Mesenteric fat pad (tissue), 1 donor: ENCODE data around the gene HTT. TPM values are rescaled to one million over a fixed set of nuclear protein-coding genes. Genes with fewer than 3 reads are reported as not detected.
A peak's percentile ranks its signal among the peaks of the same experiment; 100 is the strongest.

Experiments used
- DNase-seq: peaks from one replicate; pipeline ENCODE4 v3.0.0-alpha.2; 2020; ENCODE audit warnings: low spot score
- total RNA-seq: library from RNA; stranded (reverse); fragmentation: NEBNext Ultra II Directional; extraction: Animal tissue kit (Norgen Biotek cat#: 25700); gene quantifications from one replicate; pipeline ENCODE4 v1.2.1, GENCODE V29; 2021
- donor health status: DM: yes; HTN: yes; CAD: no.

HTT gene
- total RNA-seq, 1 donor from 2014 or later, result 56.5 TPM

DNA sequence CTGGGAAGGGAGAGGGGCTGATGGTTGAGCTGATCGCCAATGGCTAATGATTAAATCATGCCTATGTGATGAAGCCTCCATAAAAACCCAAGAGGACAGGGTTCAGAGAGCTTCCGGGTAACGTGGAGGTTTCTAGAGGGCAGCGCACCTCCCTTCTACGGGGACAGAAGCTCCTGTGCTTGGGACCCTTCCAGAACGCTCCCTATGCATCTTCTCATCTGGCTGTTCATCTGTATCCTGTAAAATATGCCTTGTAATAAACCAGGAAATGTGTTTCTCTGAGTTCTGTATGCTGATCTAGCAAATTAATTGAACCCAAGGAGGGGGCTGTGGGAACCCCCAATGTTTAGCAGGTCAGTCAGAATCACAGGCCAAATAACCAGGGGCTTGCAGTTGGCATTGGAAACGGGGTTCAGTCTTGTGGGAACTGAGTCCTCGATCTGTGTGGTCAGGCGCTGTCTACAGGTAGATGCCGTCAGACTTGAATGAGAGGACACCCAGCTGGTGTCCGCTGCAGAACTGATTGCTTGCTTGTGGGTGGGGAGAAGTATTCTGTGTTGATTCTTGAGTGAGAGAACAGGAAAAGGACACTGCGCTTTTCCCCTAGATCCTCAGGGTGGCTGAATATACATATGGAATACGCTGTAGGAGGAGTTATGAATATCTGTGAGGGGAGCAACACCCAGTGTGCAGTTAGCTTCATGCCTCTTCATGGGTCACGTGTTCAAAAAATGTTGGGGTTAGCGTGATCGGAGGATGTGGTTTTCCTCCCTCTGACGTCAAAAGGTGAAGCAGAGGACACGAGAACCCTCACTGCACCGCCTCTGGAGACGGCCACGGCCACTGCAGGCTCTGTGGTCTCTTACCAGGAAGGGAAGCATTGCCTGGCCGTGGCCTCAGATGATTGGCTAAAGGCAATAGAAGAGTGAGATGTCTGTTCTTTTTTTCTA, 29.3 kb upstream of the HTT start:
- peak; percentile 89 for DNase-seq

DNA sequence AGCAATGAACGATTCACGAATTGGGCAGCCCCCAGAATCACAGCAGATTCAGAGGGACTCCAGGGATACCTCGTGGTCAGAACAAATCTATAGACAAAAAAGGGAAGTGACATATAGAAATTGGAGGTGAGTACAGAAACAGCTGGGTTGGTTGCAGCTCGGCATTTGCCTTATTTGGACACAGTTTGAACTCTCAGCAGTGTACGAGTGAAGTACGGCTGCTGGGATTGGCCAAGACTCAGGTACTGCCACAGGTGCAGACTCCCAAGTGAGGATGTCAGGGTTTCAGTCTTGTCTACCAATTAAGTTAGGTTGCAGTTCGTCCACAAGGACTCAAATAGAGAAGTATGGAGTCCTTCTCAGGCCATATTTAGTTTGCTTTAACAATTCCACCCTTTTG, 28.3 kb upstream of the HTT start:
- DNase-seq, result no peak

DNA sequence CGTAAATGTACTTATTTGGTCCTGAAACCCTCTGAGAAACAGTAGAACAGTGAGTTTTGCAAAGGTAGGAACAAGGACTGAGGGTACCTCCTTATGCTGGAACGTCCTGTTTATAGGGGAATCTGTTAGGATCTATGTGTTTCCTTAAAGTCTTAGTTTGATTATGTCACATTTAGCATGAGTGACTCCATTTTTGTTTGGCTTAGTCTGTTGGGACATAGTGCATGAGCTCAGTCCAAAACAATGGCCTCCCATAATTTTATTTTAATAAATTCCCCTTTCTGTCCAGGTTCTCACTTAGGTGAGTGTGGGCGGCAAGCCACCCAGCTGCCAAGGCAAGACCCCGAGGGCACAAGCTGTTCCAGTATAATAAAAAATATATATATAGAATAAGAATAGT, 27.9 kb upstream of the HTT start:
- no peak for DNase-seq

DNA sequence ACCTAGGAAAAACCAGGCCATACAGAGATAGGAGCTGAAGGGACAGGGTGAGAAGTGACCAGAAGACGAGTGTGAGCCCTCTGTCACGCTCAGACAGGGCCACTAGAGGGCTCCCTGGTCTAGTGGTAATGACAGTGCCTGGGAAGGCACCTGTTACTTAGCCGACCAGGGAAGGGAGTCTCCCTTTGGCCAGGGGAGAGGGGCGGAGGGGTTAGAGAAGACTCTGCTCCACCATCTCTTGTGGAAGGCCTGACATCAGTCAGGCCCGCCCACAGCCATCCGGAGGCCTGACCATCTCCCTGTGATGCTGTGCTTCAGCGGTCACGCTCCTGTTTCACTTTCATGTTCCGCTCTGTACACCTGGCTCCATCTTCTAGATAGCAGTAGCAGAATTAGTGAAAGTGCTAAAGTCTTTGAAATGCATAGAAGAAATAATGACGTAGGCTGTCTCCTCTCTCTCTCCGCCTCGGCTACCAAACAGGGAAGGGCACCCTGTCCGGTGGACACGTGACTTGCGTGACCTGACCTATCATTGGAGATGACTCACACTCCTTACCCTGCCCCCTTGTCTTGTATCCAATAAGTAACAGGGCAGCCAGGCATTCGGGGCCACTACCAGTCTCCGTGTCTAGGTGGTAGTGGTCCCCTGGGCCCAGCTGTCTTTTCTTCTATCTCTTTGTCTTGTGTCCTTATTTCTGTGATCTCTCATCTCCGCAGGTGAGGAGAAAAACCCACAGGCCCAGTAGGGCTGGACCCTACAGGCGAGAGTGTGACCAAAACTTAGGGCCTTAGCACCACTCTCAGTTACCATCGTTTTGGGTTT, 26.8 kb upstream of the HTT start:
- peak; percentile 67 for DNase-seq

DNA sequence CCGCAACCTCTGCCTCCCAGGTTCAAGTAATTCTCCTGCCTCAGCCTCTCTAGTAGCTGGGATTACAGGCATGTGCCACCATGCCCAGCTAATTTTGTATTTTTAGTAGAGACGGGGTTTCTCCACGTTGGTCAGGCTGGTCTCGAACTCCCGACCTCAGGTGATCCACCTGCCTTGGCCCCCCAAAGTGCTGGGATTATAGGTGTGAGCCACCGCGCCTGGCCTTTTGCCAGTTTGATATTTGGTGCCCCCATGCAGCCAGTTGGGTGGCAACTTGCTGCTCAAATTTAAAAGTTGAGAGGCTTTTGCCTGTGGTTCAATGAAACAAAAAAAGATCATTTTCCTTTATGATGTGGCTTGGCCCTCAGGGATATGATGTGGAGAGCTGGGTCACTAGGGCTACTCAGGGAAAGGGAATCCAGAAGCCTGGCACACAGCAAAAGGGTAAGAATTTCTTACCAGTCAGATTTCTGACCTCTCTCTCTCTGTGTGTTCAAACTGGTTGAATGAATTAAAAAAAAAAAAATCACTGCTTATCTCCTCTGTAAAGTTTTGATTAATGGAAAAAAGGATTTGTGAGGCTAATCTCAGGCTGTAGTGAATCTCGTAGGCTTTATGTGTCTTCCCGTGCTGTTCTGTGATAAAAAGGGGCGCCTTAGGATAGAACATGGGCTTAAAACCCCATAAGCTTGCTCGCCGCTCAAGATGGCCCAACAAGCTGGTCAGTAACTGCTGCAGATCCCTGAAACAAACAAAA, 23.2 kb upstream of the HTT start:
- peak; percentile 51 for DNase-seq

DNA sequence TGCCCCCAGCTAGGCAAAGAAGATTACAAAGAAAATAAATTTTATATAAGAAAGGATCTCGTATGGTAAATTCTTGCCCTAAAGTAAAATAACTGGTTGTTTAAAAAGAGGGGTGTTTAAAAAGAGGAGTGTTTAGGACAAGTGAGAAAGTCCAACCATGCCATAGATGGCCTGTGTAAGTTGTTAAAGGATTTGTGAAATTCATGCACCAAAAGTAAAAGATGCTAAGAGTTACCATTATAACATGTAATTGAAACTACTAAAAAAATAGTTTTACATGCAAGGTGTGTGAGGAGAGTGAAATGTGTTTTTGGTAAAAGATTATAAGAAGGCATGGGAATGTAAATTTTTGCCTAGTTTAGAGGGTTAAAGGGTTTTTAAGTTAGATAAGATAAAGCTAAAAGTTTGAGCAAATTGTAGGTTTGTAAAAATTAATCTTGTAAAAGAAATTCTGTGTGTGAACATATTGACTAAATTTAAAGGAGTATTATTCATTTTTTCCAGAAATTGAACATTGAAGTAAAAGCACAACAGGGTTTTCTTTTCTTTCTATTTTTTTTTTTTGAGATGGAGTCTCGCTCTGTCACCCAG, 20.2 kb upstream of the HTT start:
- no peak for DNase-seq

DNA sequence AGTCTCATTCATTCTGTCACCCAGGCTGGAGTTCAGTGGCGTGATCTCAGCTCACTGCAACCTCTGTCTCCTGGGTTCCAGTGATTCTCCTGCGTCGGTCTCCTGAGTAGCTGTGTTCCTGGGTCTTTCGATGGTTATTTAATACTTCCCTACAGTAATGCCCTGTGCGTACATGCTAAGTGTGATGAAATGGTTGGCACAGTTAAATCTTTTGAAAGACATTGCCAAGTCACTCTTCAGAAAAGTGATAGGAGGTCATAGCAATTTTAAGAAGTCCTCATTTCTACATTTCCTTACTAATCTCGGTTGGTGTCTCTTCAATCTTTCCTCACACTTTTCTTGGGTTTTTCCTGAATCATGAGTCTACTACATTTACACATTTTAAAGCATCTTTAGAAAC, 14.5 kb upstream of the HTT start:
- DNase-seq, result no peak

DNA sequence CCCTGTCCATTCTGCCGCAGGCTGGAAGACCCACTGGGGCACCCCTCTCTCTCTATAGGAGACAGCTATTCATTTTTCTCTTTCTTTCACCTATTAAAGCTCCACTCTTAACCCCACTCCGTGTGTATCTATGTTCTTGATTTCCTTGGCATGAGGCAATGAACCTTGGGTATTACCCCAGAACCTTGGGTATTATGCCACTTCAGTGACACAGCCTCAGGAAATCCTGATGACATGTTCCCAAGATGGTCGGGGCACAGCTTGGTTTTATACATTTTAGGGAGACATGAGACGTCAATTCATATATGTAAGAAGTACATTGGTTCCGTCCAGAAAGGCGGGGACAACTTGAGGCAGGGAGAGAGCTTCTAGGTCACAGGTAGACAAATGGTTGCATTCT, 13.5 kb upstream of the HTT start:
- no peak for DNase-seq

DNA sequence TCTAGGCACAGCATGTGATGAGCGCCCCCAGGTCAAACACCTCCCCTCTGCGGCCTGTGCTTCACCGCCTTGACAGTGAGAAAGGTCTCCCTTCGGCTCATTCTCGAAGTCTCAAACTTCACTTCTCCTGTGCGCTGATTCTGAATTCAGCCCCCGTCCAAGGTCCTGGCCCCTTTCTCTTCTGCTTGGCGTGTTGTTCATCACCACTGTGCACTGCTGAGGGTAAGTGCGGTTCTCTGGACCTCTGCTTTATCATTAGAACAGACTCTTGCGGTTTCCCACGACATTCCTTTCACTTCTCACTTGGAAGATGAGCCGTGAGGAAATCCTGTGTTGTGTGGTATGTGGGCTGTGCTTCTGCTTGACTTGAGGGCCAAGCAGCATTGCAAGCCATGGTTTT, 12.0 kb upstream of the HTT start:
- DNase-seq, result no peak

DNA sequence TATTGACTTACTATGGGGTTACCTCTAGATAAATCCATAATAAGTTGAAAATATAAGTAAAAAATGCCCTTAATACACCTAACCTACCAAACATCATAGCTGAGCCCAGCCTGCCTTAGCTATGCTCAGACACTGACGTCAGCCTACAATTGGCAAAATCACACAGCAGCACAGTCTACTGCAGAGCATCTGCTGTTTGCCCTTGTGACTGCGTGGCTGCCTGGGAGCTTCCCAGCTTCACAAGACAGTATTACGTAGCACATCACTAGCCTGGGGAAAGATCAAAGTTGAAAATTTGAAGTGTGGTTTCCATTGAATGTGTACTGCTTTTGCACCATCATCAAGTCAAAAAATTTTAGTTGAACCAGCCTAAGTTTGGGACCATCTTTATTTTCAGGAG, 8.9 kb upstream of the HTT start:
- DNase-seq, result no peak

DNA sequence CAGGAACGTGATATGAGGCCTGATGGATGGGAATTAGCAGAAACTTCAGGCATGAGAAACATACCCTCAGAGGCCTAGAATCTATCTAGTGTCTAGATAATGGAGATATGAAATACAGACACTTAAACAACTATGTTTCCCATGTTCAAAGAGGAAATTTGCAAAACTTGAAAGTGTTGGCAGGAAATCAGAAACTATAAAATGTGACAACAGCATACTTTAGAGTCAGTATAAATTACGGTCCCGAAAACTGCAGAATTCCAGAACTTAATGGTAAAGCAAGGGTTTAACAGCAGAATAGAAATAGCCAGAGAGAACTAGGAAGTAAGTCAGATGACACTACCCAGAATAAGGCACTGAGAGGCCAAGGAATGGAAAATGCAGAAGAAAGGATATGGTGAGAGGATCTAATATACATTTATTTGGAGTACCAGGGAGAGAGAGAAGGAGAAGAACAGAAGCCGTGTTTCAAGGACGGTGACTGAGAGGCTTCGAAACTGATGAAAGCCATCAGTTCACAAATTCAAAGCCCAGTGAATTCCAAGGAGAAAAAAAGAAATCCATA, 7.6 kb upstream of the HTT start:
- DNase-seq, result no peak

DNA sequence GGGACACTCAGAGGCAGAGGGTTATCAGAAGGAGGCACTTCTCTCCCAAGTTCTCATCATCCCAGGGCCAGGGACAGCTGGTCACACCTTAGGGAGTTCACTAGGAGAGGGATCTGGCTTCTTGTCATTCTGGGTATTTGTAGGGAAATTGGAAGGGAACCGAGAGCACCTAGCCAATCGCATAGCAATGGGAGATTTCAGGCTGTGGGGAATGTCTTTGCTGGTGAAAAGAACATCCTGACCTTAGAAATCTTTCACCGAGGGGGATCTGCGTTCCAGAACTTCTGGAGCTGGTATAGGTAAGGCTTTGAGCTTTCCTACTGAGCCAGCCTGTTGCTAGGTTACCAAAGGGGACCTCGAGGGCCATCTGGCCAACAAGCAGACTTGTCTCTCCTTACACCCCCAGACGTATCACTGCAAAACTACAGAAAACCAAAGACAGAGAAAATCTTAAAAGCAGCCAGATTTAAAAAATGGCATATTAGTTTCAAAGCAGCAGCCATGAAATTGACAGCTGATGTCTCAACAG, 6.9 kb upstream of the HTT start:
- DNase-seq, result no peak

DNA sequence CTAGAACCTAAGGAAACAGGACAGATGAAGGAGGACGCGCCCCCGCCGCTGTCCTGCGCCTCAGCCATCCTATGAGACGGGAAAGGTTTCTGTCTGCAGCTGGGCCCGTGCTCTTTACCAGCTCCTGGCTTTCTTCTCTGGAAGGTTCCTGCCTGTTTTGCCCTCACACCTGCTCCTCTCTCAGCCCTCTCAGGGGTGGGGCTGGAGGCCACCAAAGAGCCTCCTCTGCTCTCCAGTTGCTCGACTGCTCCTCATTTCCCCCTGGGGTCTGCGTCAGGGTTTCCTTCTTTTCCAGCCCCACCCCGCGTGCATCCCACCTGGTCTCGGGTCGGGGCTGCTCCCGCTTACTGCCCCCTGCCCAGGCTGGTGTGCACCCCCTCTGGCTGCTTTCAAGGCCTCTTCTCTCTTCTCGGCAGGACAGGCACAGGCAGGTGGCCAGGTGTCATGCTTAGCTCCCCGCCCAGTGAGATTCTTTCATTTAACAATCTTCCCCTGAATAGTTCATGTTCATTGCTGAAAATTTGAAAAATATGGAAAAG, 4.8 kb upstream of the HTT start:
- no peak for DNase-seq

DNA sequence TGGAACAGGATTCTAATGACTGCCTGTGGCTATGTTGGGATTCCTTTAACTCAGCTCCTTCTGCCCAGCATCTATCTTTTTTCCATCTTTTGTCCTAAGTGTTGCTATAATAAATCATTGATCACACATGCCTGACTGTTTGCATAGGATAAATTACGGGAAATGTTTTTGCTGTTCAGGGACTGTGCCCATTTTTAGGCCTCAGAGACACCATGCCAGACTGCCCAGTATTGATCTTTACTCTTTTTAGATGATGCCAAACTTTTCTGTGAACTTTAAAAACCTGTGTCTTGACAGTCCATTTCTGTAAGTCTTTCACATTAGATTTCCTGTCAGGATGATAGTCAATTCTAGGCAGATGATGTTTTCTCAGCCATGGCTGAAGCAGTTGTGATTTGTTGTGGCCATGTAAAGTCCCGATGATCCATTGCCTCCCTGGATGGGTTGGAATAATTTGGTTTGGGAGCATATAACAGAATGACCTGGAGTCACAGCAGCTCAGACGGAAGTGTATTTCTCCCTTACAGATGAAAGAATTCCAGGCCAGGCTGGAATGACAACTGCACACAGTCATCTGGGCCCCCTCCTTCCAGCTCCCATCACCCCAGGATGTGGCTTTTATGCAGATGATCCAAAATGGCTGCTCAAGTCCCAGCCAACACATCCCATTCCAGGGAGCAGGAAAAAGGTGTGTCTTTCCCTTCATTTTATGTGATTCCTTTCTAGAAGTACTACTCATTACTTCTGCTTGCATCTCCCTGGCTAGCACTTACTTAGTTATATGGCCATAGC, 3.6 kb upstream of the HTT start:
- DNase-seq, result no peak

DNA sequence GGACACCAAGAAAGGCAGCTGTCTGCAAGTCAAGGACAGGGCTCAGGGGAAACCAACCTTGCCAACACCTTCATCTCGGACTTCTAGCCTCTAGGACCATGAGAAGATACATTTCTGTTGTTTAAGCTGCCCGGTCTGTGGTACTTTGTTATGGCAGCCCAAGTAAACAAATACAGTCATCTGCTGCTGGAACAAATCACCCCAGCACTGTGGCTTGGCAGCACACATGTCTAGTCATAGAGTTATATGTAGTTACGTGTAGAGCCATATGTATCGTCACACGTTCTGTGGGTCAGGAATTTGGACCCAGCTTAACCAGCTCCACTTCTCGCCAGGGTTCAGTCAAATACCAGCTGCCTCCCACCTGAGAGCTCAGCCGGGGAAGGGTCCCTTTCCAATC, 2.7 kb upstream of the HTT start:
- DNase-seq, result no peak

DNA sequence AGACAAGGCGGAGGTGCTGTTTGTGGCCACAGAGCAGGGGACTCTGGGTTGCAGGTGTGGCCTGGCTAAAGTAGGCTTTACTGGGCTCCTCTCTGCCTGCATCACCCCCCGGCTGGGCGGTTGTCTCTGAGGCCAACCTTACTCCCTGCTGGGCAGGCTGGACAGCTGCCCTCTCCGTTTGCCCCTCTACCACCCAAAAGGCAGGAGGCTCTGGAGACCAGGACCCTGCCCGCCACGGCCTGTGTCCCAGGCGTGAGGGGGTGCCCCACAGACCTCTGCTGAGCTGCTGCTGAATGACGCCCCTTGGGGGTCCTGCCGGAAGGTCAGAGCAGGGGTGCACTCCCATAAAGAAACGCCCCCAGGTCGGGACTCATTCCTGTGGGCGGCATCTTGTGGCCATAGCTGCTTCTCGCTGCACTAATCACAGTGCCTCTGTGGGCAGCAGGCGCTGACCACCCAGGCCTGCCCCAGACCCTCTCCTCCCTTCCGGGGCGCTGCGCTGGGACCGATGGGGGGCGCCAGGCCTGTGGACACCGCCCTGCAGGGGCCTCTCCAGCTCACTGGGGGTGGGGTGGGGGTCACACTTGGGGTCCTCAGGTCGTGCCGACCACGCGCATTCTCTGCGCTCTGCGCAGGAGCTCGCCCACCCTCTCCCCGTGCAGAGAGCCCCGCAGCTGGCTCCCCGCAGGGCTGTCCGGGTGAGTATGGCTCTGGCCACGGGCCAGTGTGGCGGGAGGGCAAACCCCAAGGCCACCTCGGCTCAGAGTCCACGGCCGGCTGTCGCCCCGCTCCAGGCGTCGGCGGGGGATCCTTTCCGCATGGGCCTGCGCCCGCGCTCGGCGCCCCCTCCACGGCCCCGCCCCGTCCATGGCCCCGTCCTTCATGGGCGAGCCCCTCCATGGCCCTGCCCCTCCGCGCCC, 1.1 kb upstream of the HTT start:
- no peak for DNase-seq

DNA sequence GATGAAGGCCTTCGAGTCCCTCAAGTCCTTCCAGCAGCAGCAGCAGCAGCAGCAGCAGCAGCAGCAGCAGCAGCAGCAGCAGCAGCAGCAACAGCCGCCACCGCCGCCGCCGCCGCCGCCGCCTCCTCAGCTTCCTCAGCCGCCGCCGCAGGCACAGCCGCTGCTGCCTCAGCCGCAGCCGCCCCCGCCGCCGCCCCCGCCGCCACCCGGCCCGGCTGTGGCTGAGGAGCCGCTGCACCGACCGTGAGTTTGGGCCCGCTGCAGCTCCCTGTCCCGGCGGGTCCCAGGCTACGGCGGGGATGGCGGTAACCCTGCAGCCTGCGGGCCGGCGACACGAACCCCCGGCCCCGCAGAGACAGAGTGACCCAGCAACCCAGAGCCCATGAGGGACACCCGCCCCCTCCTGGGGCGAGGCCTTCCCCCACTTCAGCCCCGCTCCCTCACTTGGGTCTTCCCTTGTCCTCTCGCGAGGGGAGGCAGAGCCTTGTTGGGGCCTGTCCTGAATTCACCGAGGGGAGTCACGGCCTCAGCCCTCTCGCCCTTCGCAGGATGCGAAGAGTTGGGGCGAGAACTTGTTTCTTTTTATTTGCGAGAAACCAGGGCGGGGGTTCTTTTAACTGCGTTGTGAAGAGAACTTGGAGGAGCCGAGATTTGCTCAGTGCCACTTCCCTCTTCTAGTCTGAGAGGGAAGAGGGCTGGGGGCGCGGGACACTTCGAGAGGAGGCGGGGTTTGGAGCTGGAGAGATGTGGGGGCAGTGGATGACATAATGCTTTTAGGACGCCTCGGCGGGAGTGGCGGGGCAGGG, 568 bp downstream of the HTT start:
- no peak for DNase-seq

DNA sequence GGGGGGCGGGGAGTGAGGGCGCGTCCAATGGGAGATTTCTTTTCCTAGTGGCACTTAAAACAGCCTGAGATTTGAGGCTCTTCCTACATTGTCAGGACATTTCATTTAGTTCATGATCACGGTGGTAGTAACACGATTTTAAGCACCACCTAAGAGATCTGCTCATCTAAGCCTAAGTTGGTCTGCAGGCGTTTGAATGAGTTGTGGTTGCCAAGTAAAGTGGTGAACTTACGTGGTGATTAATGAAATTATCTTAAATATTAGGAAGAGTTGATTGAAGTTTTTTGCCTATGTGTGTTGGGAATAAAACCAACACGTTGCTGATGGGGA, 1.1 kb downstream of the HTT start:
- no peak for DNase-seq
